Activated naive CD4-positive, alpha-beta T cell treated with anti-CD3 and anti-CD28 coated beads, Interleukin-2, amount 50 U/mL, for 72 hours (primary cell): Measurements from ENCODE around the gene NEK5. TPM values are rescaled to one million over a fixed set of nuclear protein-coding genes. Genes with fewer than 3 reads are reported as not detected.
A peak's percentile ranks its signal among the peaks of the same experiment; 100 is the strongest.
"Not testable (repeated sequence)": the region's sequence is repeated elsewhere in the genome, so short reads cannot be mapped to it uniquely, and the experiment has no call there.

Experiments used
- ATAC-seq, 2 donors: fragments of 150-1000 bp; cut with Tn5 transposase; 2 replicates each; pipeline ENCODE4 v1.10.0; 2021; ENCODE audit warnings: mild to moderate bottlenecking in 2 of 2, moderate library complexity in 2 of 2
- DNase-seq, 2 donors: peaks; one replicate each; pipeline ENCODE4 v3.0.0; 2021 to 2022; ENCODE audit warnings: low spot score in 2 of 2
- H3K27ac Mint-ChIP-seq, 2 donors: one replicate each; pipeline ENCODE4 v1.8.0; 2022; ENCODE audit warnings: mild to moderate bottlenecking in 2 of 2, mixed read lengths in 2 of 2
- H3K36me3 Mint-ChIP-seq, 2 donors: one replicate each; pipeline ENCODE4 v1.8.0; 2022; ENCODE audit warnings: mixed read lengths in 2 of 2
- H3K9me3 Mint-ChIP-seq, 2 donors: one replicate each; pipeline ENCODE4 v1.8.0; 2022; ENCODE audit warnings: mixed read lengths in 2 of 2
- total RNA-seq, 2 donors: library from RNA; stranded (reverse); gene quantifications; one replicate each; pipeline ENCODE4 v1.2.3, GENCODE V29; 2022

NEK5 gene
- total RNA-seq, 2 donors from 2014 or later: 0.14 TPM; not detected in 1

DNA sequence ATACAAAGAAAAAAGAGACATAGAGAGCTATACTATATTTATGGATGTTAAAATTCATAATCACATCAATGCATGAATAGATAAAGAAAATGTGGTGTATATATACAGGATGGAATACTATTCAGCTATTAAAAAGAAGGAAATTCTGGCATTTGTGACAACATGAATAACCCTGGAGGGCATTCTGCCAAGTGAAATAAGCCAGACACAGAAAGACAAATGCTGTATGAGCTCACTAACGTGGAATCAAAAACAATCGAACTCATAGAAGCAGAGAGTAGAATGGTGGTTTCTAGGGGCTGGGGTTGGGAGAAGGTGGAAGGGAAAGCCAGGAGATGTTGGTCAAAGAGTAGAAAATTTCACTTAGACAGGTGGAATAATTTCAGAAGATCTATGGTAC lies 80.4 kb downstream of the NEK5 start:
- H3K27ac Mint-ChIP-seq: no peak overlapping the region

DNA sequence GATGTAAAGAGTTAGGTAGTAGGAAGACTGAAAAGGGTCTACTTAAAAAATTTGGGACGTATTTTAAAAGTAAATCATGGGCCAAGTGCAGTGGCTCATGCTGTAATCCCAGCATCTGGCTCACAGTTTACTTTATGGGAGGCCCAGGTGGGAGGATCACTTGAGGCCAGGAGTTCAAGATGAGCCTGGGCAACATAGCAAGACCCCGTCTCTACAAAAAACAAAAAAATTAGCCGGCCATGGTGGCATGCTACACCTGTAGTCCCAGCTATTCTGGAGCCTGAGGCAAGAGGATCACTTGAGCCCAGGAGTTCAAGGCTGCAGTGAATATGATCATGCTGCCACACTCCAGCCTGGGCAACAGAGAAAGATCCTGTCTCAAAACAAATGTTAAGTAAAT lies 81.4 kb downstream of the NEK5 start:
- peaks cover 0 to 14% of the 10 kb centered on the region in 2 donors for H3K36me3 Mint-ChIP-seq
- peaks cover 7 to 8% of the 10 kb centered on the region in 2 donors for H3K9me3 Mint-ChIP-seq
- no peak overlapping the region for H3K27ac Mint-ChIP-seq
- DNase-seq (no peak), ATAC-seq (no peak)

More for the DNA sequence above, 80.4 kb downstream of the NEK5 start:
- Mint-ChIP-seq H3K9me3 (peaks cover 7 to 8% of the 10 kb centered on the region in 2 donors), H3K36me3 (peaks cover 0 to 16% of the 10 kb centered on the region in 2 donors)
- no peak for DNase-seq
- no peak for ATAC-seq

- ATAC-seq (no peak), DNase-seq (no peak)
- peaks cover 0 to 7% of the 10 kb centered on the region in 2 donors for H3K9me3 Mint-ChIP-seq
- H3K36me3 Mint-ChIP-seq: peaks cover 0 to 14% of the 10 kb centered on the region in 2 donors
- no peak overlapping the region for H3K27ac Mint-ChIP-seq
These were observed 85.2 kb downstream of the NEK5 start for GRCh38 chr13:52043675-52044074.

- Mint-ChIP-seq H3K9me3 (peaks cover 0 to 3% of the 10 kb centered on the region in 2 donors), H3K36me3 (peaks cover 0 to 4% of the 10 kb centered on the region in 2 donors), H3K27ac (peak overlapping the region in 1 of 2 donors; percentile 26)
- DNase-seq (no peak), ATAC-seq (no peak)
These were observed 92.8 kb downstream of the NEK5 start for GRCh38 chr13:52036037-52036436.

DNA sequence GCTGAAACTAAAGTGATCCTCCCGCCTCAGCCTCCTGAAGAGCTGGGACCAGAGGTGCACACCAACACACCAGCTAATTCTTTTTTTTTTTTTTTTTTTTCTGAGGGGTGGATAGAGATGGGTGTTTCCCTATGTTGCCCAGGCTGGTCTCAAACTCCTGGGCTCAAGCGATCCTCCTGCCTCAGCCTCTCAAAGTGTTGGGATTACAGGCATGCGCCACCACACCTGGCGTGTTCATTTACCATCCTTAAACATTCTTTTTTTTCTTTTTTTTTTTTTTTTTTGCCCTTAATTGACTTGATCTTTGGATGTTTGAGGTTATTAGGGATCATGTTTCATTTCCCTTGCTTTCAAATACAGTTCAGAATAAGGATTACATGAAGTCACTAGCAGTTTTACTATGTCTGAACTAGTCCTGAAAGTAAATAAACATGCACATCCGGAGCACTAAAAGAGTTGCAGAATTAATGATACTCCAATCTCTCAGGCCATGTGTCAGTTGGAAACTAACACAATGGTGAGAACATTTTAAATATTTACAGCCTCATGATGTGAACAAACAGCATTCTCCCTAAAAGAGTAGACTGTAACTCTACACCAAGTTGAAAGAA lies 94.2 kb downstream of the NEK5 start:
- Mint-ChIP-seq H3K36me3 (peaks cover 8 to 12% of the 10 kb centered on the region in 2 donors), H3K27ac (no peak overlapping the region), H3K9me3 (peaks cover 7 to 8% of the 10 kb centered on the region in 2 donors)
- ATAC-seq (no peak), DNase-seq (no peak)

- DNase-seq (no peak), ATAC-seq (no peak)
- Mint-ChIP-seq H3K27ac (no peak overlapping the region), H3K36me3 (peaks cover 25 to 28% of the 10 kb centered on the region in 2 donors), H3K9me3 (peaks cover 18 to 19% of the 10 kb centered on the region in 2 donors)
These were observed 95.8 kb downstream of the NEK5 start for GRCh38 chr13:52033039-52033438.

DNA sequence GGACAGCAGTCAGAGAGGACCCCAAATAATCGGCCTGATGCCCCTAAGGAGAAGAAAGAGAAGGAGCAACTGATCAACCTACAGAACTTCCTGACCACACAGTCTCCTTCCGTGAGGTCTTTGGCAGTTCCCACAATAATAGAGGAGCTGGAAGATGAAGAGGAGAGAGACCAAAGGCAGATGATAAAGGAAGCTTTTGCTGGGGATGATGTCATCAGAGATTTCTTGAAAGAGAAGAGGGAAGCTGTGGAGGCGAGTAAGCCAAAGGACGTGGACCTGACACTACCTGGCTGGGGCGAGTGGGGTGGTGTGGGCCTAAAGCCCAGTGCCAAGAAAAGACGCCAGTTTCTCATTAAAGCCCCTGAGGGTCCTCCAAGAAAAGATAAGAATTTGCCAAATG lies 98.5 kb downstream of the NEK5 start:
- Mint-ChIP-seq H3K9me3 (peaks cover 32% of the 10 kb centered on the region in 2 donors), H3K36me3 (peaks cover 47 to 48% of the 10 kb centered on the region in 2 donors)
- not testable (repeated sequence) for H3K27ac Mint-ChIP-seq, ATAC-seq, DNase-seq

- DNase-seq (no peak), ATAC-seq (no peak)
- Mint-ChIP-seq H3K36me3 (peaks cover 54 to 56% of the 10 kb centered on the region in 2 donors), H3K9me3 (peaks cover 32% of the 10 kb centered on the region in 2 donors), H3K27ac (peak overlapping the region in 1 of 2 donors; percentile 32)
These were observed 99.3 kb downstream of the NEK5 start for GRCh38 chr13:52029569-52029968.

DNA sequence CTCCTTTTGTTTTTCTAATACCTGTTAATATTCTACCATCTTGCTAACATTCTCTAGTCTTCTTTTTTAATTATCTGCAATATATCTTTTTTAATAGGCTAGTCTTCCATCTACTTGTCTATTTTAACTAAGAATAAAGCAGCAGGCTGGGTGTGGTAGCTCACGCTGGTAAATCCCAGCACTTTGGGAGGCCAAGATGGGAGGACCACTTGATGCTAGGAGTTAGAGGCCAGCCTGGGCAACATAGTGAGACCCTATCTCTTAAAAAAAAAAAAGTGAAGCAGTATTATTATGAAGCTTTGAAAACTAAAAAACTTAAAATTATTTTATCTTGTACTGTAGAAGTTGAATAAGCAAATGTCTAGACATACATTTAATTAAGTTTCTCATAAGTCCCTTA lies 101.0 kb downstream of the NEK5 start:
- Mint-ChIP-seq H3K9me3 (peaks cover 32% of the 10 kb centered on the region in 2 donors), H3K27ac (no peak overlapping the region), H3K36me3 (peaks cover 59 to 62% of the 10 kb centered on the region in 2 donors)
- ATAC-seq (no peak), DNase-seq (no peak)

DNA sequence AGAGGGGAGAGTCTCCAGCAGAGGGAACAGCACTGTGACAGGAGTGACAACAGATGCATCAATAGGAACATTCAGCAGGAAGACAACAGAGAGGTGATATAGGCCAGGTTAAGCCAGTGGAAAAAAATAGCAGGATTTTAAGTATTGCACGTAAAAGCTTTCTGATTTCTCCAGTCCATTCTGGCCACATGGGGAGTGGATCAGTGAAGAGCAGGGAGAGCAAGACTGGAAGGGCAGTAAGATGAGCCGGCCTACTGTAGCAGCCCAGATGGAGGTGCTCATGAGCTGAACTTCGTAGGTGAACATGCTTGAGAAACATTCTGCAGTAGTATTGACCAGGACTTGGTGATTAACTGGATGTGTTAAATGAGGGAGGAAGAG lies 102.6 kb downstream of the NEK5 start:
- Mint-ChIP-seq H3K27ac (peak overlapping the region in 1 of 2 donors; percentile 55), H3K9me3 (peaks cover 32% of the 10 kb centered on the region in 2 donors), H3K36me3 (peaks cover 59 to 66% of the 10 kb centered on the region in 2 donors)
- ATAC-seq (no peak), DNase-seq (no peak)

- H3K9me3 Mint-ChIP-seq: peaks cover 32% of the 10 kb centered on the region in 2 donors
- H3K36me3 Mint-ChIP-seq: peaks cover 56 to 72% of the 10 kb centered on the region in 2 donors
- H3K27ac Mint-ChIP-seq: no peak overlapping the region
- ATAC-seq: no peak
- DNase-seq: no peak
These were observed 103.2 kb downstream of the NEK5 start for GRCh38 chr13:52025475-52026245.

DNA sequence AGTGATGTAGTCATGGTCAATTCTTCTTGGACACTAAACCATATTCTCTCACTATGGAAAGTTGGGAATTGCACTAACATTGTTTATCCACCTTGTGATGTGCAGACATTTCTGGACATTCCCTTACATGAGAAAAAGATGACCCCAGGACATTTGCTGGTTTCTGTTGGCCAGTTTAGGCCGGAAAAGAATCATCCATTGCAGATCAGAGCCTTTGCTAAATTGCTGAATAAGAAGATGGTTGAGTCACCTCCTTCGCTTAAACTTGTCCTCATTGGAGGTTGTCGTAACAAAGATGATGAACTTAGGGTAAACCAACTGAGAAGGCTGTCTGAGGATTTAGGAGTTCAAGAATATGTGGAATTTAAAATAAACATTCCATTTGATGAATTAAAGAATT lies 104.4 kb downstream of the NEK5 start, which contains the start of gene UTP14C:
UTP14C (plus strand) TSS at position 211 of the 400 bp plus-strand sequence. CDS start 4,114 bp downstream, outside the sequence.
- H3K9me3 Mint-ChIP-seq: peaks cover 21 to 22% of the 10 kb centered on the region in 2 donors
- no peak within 1 kb of the TSS for H3K27ac Mint-ChIP-seq
- DNase-seq (no peak), ATAC-seq (no peak)
- peaks cover 45 to 69% of the 10 kb centered on the region in 2 donors for H3K36me3 Mint-ChIP-seq

DNA sequence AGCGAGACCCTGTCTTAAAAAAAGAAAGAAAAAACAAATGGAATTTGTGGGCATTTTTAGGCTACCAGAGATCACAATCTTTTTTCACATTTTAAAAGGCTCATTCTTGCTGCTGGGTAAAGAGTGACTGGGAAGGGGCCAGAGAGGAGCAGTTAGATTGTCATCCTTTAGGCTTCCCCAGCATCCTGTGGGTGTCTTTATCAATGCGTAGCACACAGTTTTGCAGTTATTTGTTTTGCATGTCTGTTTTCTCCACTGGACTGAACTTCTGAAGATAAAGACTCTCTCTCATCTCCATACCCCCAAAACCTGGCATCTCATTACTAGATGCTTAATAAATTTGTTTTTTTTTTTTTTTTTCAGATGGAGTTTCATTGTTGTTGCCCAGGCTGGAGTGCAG lies 106.5 kb downstream of the NEK5 start:
- H3K36me3 Mint-ChIP-seq: peaks cover 30 to 57% of the 10 kb centered on the region in 2 donors
- peak overlapping the region in 1 of 2 donors; percentile 57 for H3K27ac Mint-ChIP-seq
- ATAC-seq (no peak), DNase-seq (no peak)
- peaks cover 13 to 14% of the 10 kb centered on the region in 2 donors for H3K9me3 Mint-ChIP-seq

DNA sequence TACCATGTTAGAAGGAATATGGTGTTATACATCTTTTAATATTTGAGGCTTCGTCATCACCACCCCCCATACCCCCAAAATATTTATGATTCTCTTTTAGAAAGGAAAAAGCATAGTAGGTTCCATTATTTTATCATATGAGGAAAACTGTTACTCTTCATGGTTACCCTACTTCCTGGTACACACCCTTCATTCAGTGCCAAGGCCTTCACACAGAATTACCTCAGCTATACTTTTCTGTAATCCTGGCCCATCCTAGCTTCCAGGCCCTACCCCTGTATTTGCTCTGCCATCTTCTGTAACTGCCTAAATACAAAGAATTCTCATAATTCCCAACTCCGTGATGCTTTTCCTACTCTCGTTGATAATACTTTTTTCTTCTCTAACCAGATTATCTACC lies 108.7 kb downstream of the NEK5 start:
- ATAC-seq: no peak
- Mint-ChIP-seq H3K9me3 (peaks cover 0 to 5% of the 10 kb centered on the region in 2 donors), H3K27ac (no peak overlapping the region), H3K36me3 (peaks cover 9 to 47% of the 10 kb centered on the region in 2 donors)
- DNase-seq: no peak

DNA sequence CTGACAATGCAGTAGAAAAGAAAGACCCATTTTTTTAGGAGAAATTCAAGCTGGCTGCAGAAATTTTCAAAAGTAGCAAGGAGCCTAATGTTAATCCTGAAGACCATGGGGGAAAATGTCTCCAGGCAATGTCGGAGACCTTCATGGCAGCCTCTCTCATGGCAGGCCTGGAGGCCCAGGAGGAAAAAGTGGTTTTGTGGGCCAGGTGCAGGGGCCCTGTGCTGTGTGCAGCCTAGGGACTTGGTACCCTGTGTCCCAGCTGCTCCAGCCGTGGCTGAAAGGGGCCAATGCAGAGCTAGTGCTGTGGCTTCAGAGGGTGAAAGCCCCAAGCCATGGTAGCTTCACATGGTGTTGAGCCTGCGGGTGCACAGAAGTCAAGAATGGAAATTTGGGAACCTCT lies 112.6 kb downstream of the NEK5 start:
- peaks cover 0 to 5% of the 10 kb centered on the region in 2 donors for H3K9me3 Mint-ChIP-seq
- ATAC-seq (no peak), DNase-seq (no peak)
- no peak overlapping the region for H3K27ac Mint-ChIP-seq
- H3K36me3 Mint-ChIP-seq: peaks cover 9 to 31% of the 10 kb centered on the region in 2 donors

DNA sequence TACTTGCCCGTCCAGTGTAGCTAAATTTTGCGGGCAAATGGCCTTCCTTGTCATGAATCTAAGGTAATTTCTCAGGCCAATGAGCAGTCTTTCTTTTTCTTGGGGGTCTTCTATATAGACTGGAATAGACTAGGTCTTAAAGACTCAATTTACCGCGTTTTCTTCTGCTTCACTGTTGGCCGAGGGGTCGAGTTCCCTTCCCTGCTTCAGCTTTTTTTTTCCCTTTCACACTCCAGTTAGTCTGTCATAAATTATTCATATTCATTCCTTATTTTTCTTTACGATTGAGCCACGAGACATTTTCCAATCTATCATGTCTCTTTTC lies 116.4 kb downstream of the NEK5 start:
- DNase-seq (no peak), ATAC-seq (no peak)
- Mint-ChIP-seq H3K36me3 (peaks cover 10 to 14% of the 10 kb centered on the region in 2 donors), H3K9me3 (peaks cover 0 to 5% of the 10 kb centered on the region in 2 donors), H3K27ac (peak overlapping the region; percentile 91 to 93)
